ENCODE data around the gene TBCK.

TBCK gene

GRCh38 chr4:106172861-106173260, 143.1 kb downstream of the TBCK start:
- no peak overlapping the region for H3K27ac ChIP-seq
- TF ChIP-seq ZFX (IDR thresholded peaks at IDR 0.05) (no peak), CTCF (conservative IDR thresholded peaks at IDR 0.05) (no peak)

- no peak overlapping the region for H3K27ac ChIP-seq
- TF ChIP-seq ZFX (IDR thresholded peaks at IDR 0.05) (no peak), CTCF (conservative IDR thresholded peaks at IDR 0.05) (no peak)
Observed at GRCh38 chr4:106165351-106166010, 150.5 kb downstream of the TBCK start.

GRCh38 chr4:106162278-106162677, 153.7 kb downstream of the TBCK start:
- TF ChIP-seq CTCF (conservative IDR thresholded peaks at IDR 0.05) (no peak), ZFX (IDR thresholded peaks at IDR 0.05) (no peak)
- no peak overlapping the region for H3K27ac ChIP-seq

- H3K27ac ChIP-seq = no peak overlapping the region
- no peak for TF ChIP-seq ZFX (IDR thresholded peaks at IDR 0.05)
- no peak for TF ChIP-seq CTCF (conservative IDR thresholded peaks at IDR 0.05)
Observed at GRCh38 chr4:106160560-106160959, 155.4 kb downstream of the TBCK start.

- no peak overlapping the region for H3K27ac ChIP-seq
- TF ChIP-seq ZFX (IDR thresholded peaks at IDR 0.05) (no peak), CTCF (conservative IDR thresholded peaks at IDR 0.05) (no peak)
Observed at GRCh38 chr4:106149911-106150310, 166.1 kb downstream of the TBCK start.

GRCh38 chr4:106149026-106149425, 167.0 kb downstream of the TBCK start:
- H3K27ac ChIP-seq = no peak overlapping the region
- TF ChIP-seq CTCF (conservative IDR thresholded peaks at IDR 0.05) = no peak
- no peak for TF ChIP-seq ZFX (IDR thresholded peaks at IDR 0.05)

GRCh38 chr4:106142616-106143127, 173.3 kb downstream of the TBCK start:
- no peak overlapping the region for H3K27ac ChIP-seq
- no peak for TF ChIP-seq ZFX (IDR thresholded peaks at IDR 0.05)
- no peak for TF ChIP-seq CTCF (conservative IDR thresholded peaks at IDR 0.05)
